GOT3 (cell line): ENCODE results near the gene RAB31.
"Not testable (repeated sequence)": the region's sequence is repeated elsewhere in the genome, so short reads cannot be mapped to it uniquely, and the experiment has no call there.

Source experiments
- DNase-seq: peaks from one replicate; lab custom pipeline; 2025; ENCODE audit warnings: mixed read lengths; lab: John Stamatoyannopoulos, UW

Gene RAB31

DNA sequence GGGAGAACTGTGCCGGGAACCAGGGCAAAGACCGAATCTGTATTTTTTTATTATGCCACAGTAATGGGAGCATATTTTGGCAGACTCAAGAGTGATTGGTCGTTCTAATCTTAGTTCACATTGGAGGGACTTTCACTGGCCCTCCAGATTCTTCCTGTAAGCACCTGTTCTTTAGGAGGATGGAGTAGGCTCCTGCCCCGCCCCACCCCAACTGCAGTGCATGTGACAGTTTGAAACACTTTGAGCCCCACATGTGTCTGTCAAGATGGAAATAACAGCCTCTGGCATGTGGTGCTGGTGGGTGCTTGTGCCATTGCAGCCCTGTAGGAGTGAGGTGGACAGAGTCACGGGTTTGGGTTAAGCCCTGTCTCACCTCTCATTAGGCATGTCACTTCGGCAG, 134.3 kb downstream of the RAB31 start:
- DNase-seq = no peak

DNA sequence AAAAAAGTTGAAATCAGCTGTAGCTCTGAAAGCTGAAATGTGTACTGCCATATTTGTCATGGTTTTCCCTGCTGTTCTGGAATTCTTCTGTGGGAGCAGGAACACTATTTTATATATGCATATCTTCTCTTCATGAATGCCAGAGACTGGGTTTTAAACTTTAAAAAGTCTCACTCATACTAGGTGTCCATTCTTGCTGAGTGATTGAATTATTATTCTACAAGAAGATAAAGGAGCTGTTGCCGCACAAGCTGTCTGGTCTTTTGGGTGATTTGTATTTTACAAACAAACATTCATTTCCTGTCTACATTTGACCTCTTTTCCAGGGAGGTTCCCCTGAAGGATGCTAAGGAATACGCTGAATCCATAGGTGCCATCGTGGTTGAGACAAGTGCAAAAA, 137.2 kb downstream of the RAB31 start:
- no peak for DNase-seq

DNA sequence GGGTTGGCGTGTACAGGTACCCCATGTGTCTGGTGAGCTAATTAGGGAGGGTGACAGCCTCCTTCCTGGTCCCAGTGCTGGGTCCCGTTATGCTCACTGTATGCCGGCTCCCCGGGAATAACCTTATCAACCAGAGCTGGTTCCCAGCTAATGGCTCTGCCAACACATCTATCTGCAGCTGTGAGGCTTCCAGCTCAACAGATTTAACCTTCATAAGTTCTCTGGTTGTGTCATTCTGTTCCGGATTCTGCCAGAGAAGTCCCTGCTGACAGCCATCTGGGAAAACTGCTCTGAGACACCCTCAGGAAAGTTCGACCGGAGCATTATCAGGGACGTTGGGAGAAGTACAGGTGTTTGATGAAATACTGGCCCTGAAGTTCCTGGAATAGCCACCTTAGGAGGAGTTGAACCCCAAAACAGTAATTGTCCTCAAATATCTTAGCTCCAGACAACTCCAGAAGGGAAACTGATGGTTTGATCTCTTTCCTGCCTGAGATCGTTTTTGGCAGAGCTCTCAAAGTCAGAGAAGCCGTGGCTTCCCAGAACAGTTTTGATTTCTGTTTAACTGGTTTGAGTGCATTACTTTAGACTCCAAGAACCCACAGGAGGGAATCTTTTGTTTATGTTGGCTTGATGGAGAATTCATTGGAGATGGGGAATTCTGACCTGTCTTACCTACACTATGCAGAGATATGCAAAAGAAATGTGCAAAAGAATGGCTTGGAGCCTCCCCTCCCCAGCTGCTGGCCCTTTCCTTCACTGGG, 138.2 kb downstream of the RAB31 start:
- DNase-seq = no peak

DNA sequence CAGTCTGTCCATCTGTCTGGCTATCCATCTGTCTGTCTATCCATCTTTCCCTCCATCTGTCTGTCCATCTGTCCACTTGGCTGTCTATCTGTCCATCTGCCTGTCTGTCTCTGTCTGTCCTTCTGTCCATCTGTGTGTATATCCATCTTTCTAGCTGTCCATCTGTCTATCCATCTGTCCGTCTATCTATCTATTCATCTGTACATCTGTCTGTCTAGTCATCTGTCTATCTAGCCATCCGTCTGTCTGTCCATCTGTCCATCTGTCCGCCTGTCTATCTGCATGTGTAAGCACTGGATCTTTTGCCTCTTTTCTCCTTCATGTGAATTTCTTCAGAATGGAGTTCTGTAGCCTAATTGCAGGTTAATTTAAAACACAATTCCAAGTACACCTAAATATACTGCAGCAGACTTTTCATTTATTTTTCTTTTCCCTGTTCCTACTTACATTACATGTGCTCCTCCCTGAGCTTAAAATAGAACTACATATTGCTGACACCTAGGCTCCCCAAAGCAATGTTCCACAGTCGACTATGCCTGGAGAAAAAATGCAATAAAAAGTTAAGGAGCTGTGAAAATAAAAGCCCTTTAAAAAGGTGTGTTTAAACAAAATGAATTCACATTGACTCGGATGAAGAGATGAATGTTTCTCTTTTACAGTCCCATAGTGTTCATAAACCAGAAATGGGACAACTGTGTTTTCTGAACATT, 140.2 kb downstream of the RAB31 start:
- no peak for DNase-seq

DNA sequence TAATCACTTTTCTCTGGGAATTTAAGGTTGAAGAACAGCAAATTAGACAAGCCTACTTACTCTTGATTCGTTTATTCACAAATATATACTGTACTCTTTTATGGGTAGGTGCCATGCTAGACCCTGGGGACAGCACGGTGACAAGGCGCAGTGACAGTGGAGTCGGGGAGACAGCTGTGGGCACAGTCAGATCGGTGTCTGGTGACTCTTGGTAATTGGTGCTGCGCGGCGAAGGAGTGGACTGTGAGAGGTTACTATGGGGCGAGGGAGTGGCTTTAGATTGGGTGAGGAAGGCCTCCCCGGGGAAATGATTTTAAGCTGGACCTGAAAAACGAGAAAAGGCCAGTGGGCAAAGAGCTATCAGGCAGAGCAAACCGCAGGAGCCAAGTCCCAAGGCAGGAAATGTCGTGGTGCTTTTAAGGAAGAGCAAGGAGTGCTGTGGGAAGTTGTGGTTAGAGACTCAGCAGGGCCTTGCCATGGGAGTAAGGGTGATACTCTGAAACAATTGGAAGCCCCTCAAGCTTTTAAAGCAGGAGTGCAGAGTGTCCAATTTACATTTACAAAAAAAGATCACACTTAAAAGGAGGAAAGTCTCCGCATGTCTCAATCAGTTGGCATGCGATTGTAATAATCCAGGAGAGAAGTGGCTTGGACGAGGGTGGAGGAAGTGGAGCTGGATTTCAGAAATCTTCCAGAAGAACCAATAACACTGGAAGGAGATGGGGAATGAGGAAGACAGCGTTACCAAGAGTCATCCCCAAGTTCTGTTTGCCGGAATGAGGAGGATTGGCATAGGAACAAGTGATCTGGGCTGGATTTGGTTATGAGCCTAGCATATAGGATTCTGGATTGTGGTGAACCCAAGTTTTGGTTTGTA, 141.5 kb downstream of the RAB31 start:
- DNase-seq = no peak

DNA sequence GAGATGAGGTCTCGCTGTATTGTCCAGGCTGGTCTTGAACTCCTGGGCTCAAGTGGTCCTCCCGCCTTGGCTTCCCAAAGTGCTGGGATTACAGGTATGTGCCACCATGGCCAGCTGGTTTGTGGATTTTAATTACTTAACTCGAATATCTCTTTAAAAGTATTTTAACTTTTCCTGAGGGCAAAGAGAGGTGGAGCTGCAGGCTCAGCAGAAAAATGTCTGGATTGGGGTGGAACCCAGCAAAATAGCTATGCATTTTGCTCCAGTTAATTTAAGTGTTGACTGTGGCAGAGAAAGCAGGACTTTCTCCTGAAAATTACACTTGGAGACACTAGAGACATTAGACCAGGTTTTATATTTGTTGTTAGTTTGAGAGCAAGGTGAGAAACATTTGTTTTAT, 142.2 kb downstream of the RAB31 start:
- DNase-seq = no peak

DNA sequence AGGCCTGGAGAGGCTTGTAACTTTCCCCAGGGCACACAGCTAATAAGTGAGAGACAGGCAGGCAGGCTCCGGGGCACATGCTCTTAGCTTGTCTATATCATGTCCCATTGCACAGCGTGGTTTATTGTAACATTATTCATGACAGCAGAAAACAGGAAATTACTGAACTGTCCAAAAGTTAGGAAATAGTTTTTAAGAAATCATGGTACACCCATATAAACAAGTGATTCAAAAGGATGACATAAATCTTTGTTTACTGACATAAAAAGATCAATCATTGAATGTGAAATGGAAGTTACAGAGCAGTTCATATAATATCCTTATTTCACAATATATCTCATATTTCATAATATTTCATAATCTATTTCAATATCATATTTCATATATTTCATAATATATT, 143.4 kb downstream of the RAB31 start:
- DNase-seq = no peak

DNA sequence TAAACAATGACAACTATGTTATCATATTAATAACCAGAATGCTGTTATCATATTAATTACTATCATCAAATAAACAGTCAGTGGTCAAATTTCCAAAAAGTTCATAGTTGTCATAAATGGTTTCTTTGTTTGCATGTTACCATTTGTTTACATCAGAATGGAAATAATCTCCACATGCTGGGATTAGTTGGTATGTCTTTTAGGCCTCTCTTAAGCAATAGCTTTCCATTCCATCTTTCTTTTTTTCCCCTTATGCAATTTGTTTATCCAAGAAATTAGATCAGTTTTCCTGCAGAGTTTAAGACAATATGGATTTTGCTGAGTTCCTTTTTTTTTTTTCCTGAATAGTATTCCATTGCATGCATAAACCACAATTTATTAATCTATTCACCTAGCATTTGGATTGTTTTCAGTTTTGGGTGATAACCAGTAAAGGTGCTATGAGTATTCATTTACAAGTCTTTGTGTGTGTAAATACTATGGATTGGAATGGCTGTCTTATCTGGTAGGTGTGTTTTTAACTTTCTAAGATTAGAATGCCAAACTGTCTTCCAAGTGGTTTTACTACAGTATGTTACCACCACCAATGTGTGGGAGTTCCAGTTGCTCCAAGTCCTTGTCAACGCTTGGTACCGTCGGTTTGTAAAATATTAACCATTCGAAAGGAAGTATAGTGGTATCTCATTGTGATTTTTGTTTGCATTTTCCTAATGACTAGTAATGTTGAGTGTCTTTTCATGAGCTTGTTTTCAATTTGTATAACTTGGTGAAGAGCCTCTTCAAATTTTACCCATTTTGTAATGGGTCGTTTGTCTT, 144.4 kb downstream of the RAB31 start:
- DNase-seq = no peak

DNA sequence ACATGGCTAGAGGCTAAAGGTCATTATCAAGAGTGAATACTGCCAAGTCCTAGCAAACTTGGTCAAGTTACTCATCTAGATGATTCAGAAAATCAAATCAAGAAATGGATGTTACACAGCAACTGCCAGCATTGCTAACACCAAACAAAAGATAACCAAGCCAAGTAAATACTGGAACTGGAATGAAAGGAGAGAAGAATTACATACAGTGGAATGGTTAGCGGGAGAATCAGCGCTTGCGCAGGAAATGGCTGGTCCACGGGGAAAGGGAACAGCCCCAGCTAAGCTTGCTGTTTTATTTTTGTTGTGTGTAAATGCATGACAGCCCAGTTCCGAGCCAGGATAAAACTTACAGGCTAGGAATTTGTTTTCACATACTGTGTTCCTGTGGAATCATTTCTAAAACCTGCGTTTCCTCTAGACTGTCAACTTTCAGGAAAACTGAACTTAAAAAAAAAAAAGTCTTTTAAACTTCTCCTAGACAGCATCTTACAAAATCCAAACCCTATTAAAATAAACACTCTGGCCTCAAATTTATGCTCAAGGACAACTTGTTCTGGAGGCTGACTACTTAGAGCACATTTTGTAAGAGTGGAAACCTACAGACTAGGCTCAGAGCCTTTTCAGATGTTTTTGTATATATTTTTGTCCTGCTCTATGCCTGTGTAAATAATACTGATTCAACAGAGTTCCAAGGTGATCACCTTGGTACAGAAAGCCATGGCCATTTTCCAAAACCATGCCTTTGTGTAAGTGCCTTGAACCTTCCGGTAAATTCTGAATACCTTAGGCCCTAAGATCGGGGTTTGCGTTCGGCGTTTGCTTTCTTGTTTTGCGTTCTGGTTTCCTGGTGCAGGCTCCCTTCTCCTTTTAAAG, 146.9 kb downstream of the RAB31 start:
- no peak for DNase-seq

DNA sequence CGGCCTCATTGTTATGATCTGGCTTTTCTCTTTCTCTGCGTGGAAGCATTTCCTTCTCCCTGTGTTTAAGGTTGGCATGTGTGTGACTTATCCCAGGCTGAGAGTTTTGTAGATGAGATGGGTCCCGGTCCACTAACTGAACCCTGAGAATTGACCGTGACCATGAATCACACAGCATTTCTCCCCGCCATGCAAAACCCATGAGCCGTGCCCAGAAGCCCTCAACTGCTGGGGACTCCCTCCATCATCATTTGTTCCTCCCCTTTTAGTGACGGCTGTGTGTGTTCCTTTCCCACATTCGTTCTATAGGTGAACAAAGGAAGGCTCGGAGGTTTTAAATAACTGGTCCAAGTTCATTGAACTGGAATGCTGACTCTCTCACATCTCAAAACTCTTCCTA, 147.6 kb downstream of the RAB31 start:
- no peak for DNase-seq

DNA sequence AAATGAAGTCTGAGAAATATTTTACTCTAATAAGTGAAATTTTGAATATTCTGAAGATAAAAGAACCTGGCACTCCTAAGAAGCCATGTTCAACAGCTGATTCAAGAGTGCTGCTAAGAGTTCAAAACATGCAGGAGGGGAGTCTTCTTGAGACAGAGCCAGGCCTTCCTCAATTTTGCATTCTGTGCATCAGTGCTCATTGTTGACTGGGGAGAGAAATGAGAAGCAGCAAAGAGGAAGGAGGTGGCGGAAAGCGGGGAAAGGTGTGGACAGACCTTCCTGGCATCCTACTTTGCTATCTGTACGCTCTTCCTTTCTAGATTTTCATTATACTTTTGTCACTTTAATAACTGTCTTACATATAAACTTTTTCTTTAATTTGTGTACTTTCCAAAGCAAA, 148.0 kb downstream of the RAB31 start:
- no peak for DNase-seq

DNA sequence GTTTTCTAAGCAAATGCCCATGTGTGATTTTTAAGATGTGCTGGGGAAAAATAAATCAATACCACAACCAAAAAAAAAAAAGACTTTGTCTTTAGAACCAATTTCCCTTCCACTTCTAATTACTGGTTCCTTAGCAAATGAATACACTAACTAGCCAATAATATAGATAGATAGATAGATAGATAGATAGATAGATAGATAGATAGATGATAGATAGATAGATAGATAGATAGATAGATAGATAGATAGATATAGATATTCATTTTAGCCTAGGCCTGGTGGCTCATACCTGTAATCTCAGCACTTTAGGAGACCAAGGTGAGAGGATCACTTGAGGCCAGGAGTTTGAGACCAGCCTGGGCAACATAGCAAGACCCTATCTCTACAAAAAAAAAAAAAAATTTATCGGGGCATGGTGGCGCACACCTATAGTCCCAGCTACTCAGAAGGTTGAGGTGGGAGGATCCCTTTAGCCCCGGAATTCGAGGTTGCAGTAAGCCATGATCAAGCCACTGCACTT, 149.4 kb downstream of the RAB31 start:
- DNase-seq = not testable (repeated sequence)

DNA sequence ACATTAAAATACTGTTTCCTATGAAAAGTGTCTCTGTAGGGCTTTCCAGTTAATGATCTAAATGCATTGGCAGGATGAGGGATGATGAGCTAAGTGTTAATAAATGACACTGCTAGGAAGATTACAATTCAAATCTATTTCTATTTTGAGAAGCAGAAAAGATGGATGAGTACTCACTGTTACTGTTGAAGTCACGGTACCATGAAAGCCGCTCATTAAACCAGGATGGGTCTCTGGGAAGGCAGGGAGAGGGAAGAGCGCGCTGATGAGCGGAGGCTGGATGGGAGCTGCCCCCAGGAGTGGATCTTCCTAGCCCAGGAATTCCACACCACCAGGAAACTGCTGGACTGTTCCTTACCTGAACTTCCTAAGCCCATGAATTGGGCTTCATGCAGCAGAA, 150.5 kb downstream of the RAB31 start:
- DNase-seq = no peak

DNA sequence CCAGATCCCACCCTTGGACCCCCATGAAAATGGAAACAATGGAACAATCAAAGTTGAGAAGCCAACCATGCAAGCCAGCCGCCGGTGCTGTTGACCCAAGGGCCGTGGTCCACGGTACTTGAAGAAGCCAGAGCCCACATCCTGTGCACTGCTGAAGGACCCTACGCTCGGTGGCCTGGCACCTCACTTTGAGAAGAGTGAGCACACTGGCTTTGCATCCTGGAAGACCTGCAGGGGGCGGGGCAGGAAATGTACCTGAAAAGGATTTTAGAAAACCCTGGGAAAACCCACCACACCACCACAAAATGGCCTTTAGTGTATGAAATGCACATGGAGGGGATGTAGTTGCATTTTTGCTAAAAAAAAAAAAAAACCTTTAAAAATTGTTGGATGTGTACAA, 151.1 kb downstream of the RAB31 start:
- no peak for DNase-seq

DNA sequence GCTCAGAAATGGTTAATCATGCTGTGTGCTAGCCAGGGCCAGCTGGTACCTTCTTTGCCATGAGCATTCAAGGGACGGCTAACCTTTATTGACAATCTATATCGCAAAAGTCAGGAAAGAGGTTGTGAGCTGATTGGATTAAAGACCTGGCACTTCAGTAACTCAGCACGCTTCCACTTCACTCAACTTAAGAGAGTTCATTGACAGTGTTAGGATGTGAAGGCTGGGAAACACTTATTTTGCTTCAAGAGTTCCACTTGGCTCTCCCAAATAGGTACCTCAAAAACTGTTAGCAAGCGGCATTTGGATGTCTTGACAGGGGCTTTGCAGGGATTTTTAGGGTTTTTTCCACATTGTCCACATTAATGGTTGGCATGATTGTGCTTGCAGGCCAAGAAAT, 152.6 kb downstream of the RAB31 start:
- no peak for DNase-seq

DNA sequence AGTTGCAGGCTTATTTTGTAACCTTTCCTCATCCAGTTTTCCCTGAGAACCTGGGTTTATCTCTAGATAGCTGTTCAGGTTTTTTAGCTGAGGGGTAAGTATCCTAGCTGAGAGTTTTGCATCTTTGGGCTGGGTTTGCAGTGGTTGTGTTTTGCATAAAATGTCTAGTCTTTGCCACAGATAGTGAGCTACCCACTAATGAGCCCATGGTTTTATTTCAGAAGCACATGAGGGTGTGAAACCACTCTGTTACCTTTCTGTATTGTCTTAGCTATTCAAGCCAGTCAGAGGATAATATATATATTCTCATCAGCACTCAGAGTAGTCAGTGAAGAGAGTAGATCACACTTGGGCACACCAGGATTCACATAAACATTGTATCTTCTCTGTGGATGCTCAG, 153.1 kb downstream of the RAB31 start:
- DNase-seq = no peak

DNA sequence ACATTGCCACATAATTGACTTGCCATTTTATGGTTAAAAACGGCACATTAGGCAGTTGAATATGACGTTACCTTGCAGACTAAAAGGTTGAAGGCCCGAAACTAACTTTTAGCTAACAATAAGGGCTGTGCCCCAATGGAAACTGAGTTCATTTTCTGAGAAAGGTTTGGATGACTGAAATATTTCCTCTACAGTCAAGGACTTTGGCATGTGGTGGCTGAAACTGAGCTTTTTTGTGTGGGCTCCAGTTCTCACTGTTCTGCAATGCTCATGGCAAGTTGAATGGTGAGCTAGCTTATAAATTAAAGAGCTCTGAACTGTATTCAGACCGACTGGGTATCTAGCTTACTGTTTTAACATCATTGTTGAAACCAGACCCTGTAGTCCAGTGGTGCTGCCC, 153.8 kb downstream of the RAB31 start:
- no peak for DNase-seq

DNA sequence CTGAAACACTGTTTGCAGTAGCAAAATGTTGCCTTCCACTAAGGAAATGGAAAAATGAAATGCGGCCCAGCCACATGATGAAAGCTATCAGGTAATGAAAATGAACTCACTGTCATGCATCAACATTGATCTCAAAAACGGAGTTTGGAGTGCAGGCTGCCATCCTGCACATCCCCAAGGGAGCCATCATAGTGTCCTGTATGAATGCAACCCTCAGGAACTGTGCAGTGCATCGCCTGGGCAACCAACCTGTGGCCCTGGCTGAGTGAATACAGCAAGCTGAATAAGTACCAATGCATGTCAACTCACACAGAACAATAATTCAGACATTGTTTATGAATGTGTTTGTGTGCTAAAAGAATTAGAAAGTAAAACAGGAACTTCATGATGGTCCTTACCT, 154.6 kb downstream of the RAB31 start:
- no peak for DNase-seq

DNA sequence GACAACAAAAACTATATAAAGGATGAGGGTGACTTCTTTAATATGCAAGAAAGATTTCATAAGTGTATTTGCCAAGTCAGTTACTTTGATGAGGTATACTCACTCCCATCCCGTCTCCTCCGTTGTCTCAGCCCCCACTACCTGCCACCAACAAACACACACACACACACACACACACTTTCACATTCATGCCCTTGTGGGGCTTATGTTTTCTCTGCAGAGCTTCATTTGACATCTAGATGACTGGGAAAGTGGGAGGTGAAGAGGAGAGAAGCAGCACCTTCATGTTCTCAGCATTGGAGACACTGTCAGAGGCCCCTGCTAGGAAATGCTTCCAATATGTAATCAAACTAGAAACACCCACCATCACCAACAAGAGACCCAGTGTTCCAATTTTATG, 155.2 kb downstream of the RAB31 start:
- no peak for DNase-seq

DNA sequence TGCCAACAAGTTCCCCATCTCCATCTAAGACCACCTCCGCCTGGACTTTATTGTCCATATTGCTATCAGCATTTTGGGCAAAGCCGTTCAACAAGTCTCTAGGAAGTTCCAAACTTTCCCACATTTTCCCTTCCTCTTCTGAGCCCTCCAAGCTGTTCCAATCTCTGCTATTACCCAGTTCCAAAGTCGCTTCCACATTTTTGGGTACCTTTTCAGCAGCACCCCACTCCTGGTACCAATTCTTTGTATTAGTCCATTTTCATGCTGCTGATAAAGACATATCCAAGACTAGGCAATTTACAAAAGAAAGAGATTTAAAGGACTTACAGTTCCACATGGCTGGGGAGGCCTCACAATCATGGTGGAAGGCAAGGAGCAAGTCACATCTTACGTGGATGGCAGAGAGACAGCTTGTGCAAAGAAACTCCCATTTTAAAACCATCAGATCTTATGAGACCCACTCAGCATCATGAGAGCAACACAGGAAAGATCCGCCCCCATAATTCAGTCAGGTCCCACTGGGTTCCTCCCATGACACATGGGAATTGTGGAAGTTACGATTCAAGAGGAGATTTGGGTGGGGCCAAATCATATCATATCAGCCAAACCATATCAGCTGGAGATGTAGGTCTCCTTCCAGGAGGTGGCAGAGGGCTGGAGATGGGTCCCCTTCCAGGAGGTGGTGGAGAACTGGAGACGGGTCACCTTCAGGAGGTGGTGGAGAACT, 157.8 kb downstream of the RAB31 start:
- DNase-seq = no peak
